K562 (cell line): ENCODE data around the gene DCAF4. TPM values are rescaled to one million over a fixed set of nuclear protein-coding genes. Genes with fewer than 3 reads are reported as not detected.

Source experiments
- CLOCK ChIP-seq: fragments of 250-450 bp; sonication (Bioruptor Pico); IDR thresholded peaks from 2 replicates; pipeline ENCODE4 v1.4.0; 2020; ENCODE audit warnings: mild to moderate bottlenecking, moderate library complexity, borderline replicate concordance
- DACH1 ChIP-seq: fragments of 450-650 bp; IDR thresholded peaks from 2 replicates; pipeline ENCODE4 v1.6.1; 2018; ENCODE audit not compliant: partially characterized antibody
- DIDO1 ChIP-seq: fragments of 450-650 bp; IDR thresholded peaks from 2 replicates; pipeline ENCODE4 v1.6.1; 2016; ENCODE audit warnings: low read depth, missing biosample characterization, missing genetic modification characterization
- IRF2 ChIP-seq: sonication (generic); formaldehyde crosslinking; IDR thresholded peaks from 2 replicates; pipeline ENCODE4 v1.8.1; 2022; ENCODE audit warnings: mild to moderate bottlenecking, missing genetic modification reagents
- KLF10 ChIP-seq: fragments of 250-450 bp; sonication (Bioruptor Pico); IDR thresholded peaks from 2 replicates; pipeline ENCODE4 v1.6.1; 2021; ENCODE audit warnings: matching md5 sums
- MEF2D ChIP-seq: conservative IDR thresholded peaks from 2 replicates; pipeline ENCODE4 v1.6.1; 2016; ENCODE audit warnings: low read depth, missing genetic modification characterization, missing compliant biosample characterization
- PATZ1 ChIP-seq: fragments of 250-450 bp; sonication (Bioruptor Pico); IDR thresholded peaks from 2 replicates; pipeline ENCODE4 v1.5.0; 2020; ENCODE audit warnings: mild to moderate bottlenecking, borderline replicate concordance
- SAP30 ChIP-seq: fragments of 200-600 bp; sonication (generic); IDR thresholded peaks from 2 replicates; pipeline ENCODE4 v1.6.1; 2012; ENCODE audit warnings: borderline replicate concordance, low read depth, mild to moderate bottlenecking, moderate library complexity, low read length, control low read depth, inconsistent platforms; ENCODE audit not compliant: insufficient read depth, poor library complexity, severe bottlenecking
- SIN3A ChIP-seq, 2 experiments: fragments of 150-350 bp in 1 of 2; IDR thresholded peaks; 2 replicates each; pipeline ENCODE4 v1.6.1; 2011 to 2016; ENCODE audit warnings: borderline replicate concordance in 2 of 2, low read depth in 2 of 2, low read length in 2 of 2, mild to moderate bottlenecking in 2 of 2, moderate library complexity in 2 of 2; ENCODE audit not compliant: control insufficient read depth in 1 of 2
- TAF7 ChIP-seq: fragments of 450-650 bp; IDR thresholded peaks from 2 replicates; pipeline ENCODE4 v1.6.1; 2016; ENCODE audit warnings: missing genetic modification characterization, missing compliant biosample characterization
- TEAD4 ChIP-seq, 2 experiments: sonication (generic) in 1 of 2; formaldehyde crosslinking in 1 of 2; IDR thresholded peaks; 2 replicates each; pipeline versions ENCODE4 v1.6.1 to v1.8.0; 2012 to 2022; ENCODE audit warnings: borderline replicate concordance in 1 of 2, inconsistent platforms in 1 of 2, low read length in 1 of 2, mild to moderate bottlenecking in 1 of 2, missing genetic modification reagents in 1 of 2
- TFE3 ChIP-seq: fragments of 450-650 bp; formaldehyde crosslinking; IDR thresholded peaks from 2 replicates; pipeline ENCODE4 v1.4.0; 2020; ENCODE audit warnings: mild to moderate bottlenecking, mixed read lengths
- ZFX ChIP-seq: sonication (generic); formaldehyde crosslinking; IDR thresholded peaks from 2 replicates; pipeline ENCODE4 v1.8.0; 2022; ENCODE audit warnings: mild to moderate bottlenecking, missing genetic modification reagents, moderate library complexity
- ZNF398 ChIP-seq: fragments of 250-450 bp; sonication (Bioruptor Pico); IDR thresholded peaks from 2 replicates; pipeline ENCODE4 v1.8.0; 2021; ENCODE audit warnings: moderate library complexity, mild to moderate bottlenecking, inconsistent platforms
- ZNF584 ChIP-seq: fragments of 200-800 bp; sonication (Bioruptor generic); IDR thresholded peaks from 2 replicates; pipeline ENCODE4 v1.6.1; 2016; ENCODE audit warnings: low read depth, mild to moderate bottlenecking, missing genetic modification characterization, missing compliant biosample characterization
- polyA plus RNA-seq, 8 experiments: library from polyadenylated mRNA; depleted of rRNA in 4 of 8; stranded (reverse) in 5 of 8; unstranded in 3 of 8; fragments of >200 nt; fragmentation: Nextera tagmentation in 2 of 8; fragmentation: Illumina TruSeq in 1 of 8; extraction: Ambion mirVana in 2 of 8; extraction: Trizol in 1 of 8; gene quantifications; 2 replicates each; pipeline versions ENCODE4 v1.2.1 to v1.2.3, GENCODE V29; 2011 to 2014; ENCODE audit warnings: inconsistent platforms in 1 of 8, missing spikeins in 1 of 8
- total RNA-seq, 7 experiments: library from RNA; depleted of rRNA in 6 of 7; stranded (reverse); fragments of >200 nt in 6 of 7; fragmentation: Illumina TruSeq in 2 of 7; extraction: Trizol in 2 of 7; gene quantifications; 2 replicates each; pipeline versions ENCODE4 v1.2.1 to v1.2.3, GENCODE V29; 2011 to 2021; ENCODE audit warnings: low replicate concordance in 1 of 7

DCAF4 gene
- total and polyA plus RNA-seq, 9 of the 15 experiments (the other 6 are each of a cell fraction or from before 2014, with no cell fraction given): 2.7 to 49.2 (median 22.9) TPM

GRCh38 chr14:72926292-72927028, at the start of gene DCAF4 (continued):
- TF ChIP-seq TFE3 (CRISPR knock-in tag) (no peak), SIN3A (IDR thresholded peaks at IDR 0.05; ENCODE audit: borderline replicate concordance in 2 of 2, control insufficient read depth in 1 of 2, low read depth in 2 of 2, low read length in 2 of 2) (peak; percentile 75 to 94; a peak in 2 of 4 replicates), CLOCK (CRISPR knock-in tag) (no peak), TEAD4 (IDR thresholded peaks at IDR 0.05; ENCODE audit: low read length) (no peak), TEAD4 (CRISPR knock-in tag; IDR thresholded peaks at IDR 0.05; ENCODE audit: borderline replicate concordance) (no peak), IRF2 (no peak), DACH1 (peak; percentile 23), MEF2D (tag) (no peak), SAP30 (peak; percentile 99), ZFX (CRISPR knock-in tag) (peak; percentile 91), TAF7 (no peak), PATZ1 (CRISPR knock-in tag) (no peak), KLF10 (no peak), DIDO1 (tag) (no peak), ZNF398 (CRISPR knock-in tag) (no peak), ZNF584 (CRISPR knock-in tag) (no peak)
